Stimulated activated CD4-positive, alpha-beta T cell treated with anti-CD3 and anti-CD28 coated beads, Interleukin-4, amount 100 ng/mL, for 1 hour (primary cell): ENCODE results near the gene C14orf119.

ENCODE experiments used
- DNase-seq: peaks from one replicate; pipeline ENCODE4 v3.0.0-alpha.2; 2020

The C14orf119 gene

DNA sequence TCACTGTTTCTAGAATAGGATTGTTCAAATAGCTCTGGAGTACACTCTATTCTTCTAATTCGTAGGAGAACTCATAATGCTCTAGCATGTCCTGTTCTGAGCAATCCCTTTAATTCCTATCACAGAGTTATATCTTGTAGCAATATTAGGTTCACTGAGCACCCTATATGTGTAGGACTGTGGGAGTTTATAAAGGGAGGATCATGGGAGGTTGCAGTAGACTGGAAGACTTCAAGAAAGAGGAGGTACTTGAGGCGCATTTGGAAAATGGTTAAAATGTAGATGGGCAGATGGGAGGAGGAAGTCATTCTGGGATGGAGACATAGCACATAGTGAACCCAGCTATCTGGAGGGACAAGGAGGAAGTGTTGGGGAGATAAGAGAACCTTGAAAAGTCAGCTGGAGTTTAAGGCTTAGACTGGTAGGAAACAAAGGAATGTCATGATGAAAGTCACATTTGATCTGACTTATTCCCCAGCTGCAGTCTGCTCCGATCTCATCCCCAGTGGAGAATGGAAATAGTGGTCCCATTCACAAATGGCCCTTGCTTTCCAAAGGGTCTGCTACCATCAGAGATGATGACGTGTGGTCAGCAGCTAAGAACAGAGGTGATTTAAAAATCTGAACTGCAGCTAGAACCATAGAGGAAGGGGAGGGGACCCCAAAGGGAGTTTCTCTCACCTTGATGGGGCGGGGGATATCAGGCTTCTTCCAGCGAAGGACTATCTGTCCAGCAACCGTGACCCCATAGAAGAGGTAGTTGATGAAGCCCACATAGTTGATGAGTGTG, 33.9 kb downstream of the C14orf119 start:
- DNase-seq: no peak

DNA sequence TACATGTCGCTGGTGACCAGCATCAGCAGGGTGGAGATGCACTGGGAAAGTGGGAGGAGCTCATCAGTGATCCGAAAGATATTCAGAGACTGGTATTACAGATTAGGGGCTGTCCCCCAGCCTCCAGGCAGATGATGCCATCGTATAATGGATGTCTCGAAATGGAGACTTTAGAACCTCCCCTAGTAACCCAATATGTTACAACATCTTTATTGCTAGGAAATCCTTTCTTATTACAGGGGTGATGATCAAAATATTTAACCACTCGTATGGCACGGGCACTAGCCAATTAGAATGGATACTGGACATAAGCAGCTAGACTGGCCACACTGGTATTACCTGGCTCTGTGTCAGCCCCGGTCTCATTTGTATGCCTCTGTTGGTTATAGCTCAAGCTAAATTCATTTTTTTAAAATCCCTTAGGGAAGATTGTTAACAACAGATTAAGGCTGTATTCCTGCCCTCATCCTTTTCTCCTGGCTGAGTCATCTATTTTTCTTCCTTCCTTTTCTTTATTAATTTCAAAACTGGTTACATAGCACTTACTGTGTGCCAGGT, 34.5 kb downstream of the C14orf119 start:
- no peak for DNase-seq

GRCh38 chr14:23130871-23131270, 35.6 kb downstream of the C14orf119 start:
- DNase-seq: no peak

- no peak for DNase-seq
Measured at GRCh38 chr14:23131482-23131881, 36.2 kb downstream of the C14orf119 start.

DNA sequence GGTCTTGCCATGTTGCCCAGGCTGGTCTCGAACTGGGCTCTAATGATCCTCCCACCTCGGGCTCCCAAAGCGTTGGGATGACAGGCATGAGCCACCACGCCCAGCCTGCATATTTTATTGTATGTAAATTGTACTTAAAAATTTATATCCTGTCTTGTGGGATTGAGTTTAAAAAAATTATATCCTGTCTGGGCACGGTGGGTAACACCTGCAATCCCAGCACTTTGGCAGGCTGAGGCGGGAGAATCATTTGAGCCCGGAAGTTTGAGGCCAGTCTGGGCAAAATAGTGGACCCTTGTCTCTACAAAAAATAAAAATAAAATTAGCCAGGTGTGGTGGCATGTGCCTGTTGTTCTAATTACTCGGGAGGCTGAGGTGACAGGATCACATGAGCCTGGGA, 37.7 kb downstream of the C14orf119 start:
- no peak for DNase-seq

GRCh38 chr14:23136566-23137133, 41.3 kb downstream of the C14orf119 start:
- DNase-seq: no peak

DNA sequence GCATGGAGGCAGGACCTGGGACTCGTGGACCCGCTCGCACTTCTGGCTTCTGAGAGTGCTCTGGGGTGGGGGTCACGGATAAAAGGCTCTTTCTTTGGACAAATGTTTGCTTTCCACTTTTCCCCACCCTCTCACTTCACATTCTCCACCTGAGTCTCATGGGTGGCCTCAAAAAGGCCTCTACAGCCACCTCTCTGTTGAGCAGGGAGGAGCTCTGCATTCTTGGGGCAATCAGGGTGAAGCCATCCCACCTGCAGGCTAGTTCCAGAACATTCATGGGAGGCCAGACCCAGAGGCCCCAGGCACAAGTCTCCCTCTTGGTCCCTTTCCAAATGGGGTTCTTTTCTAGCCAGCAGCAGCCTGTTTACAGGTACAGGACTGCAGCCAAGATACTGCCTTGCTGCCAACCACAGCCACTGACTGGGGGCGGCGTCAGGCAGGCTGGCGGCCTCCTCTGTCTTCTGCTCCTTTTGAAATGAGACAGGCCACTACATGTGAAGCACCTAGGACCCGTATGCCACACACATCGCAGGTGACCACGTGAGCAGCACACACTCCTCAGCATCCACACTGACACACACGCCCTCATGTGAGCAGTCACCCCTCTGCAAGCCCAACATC, 42.0 kb downstream of the C14orf119 start:
- no peak for DNase-seq

GRCh38 chr14:23137813-23138535, 42.7 kb downstream of the C14orf119 start:
- no peak for DNase-seq

DNA sequence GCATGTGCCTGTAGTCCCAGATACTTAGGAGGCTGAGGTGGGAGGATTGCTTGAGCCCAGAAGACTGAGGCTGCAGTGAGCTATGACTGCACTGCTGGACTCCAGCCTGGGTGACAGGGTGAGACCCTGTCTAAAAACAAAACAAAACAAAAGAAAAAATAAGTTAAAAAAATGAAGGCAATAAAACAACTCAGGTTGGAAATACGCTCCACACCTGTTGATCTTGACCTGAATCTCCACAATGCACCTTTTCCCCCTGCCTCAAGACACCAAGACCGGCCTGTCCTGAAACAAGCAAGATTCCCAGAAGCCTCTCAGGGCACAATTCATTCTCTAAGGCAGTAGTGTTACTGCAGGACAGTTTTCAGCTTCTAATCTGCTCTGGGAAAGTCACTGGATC, 44.6 kb downstream of the C14orf119 start:
- no peak for DNase-seq

DNA sequence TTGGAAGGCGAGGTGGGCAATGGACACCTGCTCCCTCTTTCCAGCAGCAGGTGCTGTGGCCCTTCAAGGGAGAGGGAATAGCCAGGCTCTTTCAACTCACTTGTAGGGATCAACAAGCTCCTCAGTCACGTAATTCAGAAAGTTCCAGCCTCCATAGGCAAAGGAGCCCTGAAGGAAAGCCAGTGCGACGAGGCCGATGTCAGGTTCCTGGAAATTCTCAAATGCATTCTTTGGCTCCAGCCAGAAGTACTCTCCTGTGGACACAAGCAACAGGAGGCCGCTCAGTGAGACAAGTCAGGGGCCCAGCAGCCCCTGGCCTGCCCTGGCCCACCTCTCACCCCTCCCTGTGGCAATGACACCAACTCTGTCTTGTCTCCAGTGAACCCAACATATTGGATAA, 45.1 kb downstream of the C14orf119 start:
- DNase-seq: no peak

DNA sequence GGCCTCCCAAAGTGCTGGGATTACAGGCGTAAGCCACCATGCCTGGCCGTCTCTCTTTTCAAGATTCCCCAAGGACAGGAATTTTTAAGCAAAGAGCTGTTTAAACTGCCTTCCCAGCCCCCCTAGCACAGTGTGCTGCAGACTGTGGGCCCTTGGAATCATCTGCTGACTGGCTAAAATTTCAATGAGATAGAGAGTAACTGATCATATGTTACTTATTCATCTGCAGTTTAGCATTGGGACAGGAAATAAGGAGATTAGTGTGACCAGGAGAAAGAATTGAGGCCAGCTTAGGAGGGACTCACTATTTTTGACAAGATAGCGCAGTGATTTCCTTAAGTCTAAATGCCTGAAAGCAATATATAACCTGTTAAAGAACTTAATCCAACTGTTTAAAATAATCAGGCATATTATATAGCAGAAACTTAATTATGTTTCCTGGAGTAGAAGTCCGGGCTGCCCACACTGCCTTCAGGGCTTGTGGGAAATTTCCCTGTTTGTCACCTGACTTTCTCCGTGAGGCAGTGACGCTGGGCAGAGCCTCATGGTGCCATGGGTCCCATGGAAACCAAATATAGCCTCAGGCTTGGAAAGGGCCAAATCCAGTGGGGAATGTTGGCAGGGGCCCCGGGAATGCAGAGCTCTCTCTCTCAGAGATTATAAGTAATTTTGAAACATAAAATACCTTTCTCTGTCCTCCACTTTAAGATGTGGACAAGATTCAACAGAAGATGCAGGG, 46.6 kb downstream of the C14orf119 start:
- no peak for DNase-seq

- DNase-seq: no peak
Measured at GRCh38 chr14:23142826-23143225, 47.5 kb downstream of the C14orf119 start.

DNA sequence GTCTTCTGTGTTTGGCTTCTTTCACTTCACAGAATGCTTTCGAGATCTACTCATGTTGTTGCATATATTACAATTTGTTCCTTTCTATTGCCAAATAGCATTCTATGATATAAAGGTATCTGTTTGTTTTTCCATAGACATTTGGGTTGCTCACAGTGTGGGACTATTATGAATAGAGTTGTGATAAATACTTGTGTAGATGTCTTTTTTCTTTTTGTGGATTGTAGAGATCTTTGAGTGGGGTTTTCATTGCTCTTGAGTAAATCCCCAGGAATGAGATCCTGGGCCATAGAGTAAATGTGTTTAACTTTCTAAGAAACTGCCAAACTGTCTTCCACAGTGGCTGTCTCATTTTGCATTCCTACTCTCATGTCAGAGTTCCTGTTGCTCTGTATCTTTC, 48.6 kb downstream of the C14orf119 start:
- no peak for DNase-seq

DNA sequence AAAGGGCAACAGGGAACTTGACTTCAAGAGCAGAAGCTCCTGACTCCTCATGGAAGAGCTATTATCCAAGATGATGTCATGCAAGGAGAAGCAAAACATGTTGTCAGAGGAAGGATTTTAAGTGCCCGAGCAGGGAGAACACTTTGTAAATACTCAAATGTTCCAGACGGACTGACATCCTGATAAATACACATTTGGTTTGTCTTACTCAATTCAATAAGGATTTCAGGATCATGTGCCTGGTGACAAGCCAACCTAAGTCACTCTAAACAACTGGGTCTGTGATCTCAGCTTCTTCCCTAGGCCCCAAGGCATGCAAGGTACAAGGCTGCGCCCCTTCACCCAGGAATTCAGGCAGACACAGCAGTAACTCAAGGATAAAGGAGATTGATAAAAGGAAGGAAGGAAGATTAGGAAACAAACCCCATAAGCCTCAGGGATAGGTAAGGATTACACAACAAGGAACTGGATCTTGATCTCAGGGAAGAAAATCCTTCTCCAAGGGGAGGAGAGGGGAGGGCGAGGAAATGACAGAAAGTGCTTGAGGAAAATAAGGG, 50.6 kb downstream of the C14orf119 start:
- DNase-seq: no peak

DNA sequence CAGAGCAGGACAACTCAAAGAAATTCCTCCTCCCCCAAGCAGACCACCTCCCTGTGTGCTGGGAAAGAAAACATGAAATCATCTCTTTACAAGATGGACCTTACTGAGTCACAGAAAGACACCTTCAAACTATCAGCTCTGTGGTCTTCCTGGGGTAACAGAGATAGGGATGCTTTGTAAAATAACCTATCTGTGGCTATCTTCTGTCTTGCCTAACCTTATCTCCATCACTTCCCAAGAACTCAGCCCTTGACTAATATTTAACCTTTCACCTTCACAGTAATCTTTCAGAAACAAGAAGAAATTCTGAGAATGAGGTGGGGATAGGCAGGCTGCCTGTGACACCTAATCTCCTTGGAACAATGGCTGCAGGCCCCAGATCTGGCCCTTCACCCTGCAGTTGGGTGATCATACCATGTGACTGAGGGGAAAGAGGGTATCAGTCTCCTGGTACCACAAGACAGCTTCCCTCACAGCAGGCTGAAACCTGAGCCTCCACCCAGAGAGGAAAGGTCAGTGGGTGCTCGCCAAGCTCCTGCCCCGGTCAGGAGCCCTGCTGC, 51.1 kb downstream of the C14orf119 start:
- no peak for DNase-seq

- no peak for DNase-seq
Measured at GRCh38 chr14:23146980-23147379, 51.7 kb downstream of the C14orf119 start.

GRCh38 chr14:23147676-23148075, 52.4 kb downstream of the C14orf119 start:
- no peak for DNase-seq

DNA sequence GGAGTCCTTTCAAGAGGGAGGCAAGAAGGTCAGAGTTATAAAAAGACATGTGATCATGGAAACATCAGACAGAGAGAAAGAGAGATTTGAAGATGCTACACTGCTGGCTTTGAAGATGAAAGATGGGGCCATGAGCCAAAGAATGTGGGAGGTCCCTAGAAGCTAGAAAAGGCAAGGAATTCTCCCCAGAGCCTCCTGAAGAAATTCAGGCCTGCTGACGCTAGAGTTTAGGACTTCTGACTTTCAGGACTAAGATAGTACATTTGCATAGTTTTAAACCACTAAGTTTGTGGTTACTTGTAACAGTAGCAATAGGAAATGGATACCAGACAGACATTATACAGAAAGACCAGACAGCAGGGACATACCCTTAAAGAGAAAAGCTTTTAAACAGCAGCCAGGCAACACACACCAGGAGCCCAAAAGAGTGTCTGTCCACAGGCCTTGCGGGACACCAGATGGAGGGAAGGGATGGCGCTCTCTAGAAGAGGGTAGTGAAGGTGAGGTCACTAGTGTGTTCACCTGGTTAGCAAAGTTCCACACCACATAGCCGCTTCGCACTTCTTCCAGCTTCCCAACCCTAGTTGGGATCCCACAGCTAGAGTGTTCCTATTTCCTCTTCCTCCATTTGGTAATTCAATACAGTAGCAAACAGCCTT, 53.4 kb downstream of the C14orf119 start:
- DNase-seq: no peak

DNA sequence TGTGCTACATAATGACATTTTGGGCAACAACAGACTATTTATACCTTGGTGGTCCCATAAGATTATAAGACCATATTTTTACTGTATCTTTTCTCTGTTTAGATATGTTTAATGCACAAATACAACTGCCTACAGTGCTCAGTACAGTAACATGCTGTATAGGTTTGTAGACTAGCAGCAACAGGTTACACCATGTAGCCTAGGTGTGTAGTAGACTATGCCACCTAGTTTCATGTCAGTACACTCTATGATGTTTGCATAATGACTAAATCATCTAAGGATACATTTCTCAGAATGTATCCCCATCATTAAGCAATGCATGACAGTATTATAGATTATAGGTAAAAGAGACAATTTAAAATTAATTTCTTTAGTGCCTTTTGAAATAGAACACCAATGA, 54.4 kb downstream of the C14orf119 start:
- DNase-seq: no peak
